ENCODE results near the gene MARCHF5. TPM values are rescaled to one million over a fixed set of nuclear protein-coding genes. Genes with fewer than 3 reads are reported as not detected.

Gene MARCHF5, protein sequence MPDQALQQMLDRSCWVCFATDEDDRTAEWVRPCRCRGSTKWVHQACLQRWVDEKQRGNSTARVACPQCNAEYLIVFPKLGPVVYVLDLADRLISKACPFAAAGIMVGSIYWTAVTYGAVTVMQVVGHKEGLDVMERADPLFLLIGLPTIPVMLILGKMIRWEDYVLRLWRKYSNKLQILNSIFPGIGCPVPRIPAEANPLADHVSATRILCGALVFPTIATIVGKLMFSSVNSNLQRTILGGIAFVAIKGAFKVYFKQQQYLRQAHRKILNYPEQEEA
- 24.8 TPM for total RNA-seq

DNA sequence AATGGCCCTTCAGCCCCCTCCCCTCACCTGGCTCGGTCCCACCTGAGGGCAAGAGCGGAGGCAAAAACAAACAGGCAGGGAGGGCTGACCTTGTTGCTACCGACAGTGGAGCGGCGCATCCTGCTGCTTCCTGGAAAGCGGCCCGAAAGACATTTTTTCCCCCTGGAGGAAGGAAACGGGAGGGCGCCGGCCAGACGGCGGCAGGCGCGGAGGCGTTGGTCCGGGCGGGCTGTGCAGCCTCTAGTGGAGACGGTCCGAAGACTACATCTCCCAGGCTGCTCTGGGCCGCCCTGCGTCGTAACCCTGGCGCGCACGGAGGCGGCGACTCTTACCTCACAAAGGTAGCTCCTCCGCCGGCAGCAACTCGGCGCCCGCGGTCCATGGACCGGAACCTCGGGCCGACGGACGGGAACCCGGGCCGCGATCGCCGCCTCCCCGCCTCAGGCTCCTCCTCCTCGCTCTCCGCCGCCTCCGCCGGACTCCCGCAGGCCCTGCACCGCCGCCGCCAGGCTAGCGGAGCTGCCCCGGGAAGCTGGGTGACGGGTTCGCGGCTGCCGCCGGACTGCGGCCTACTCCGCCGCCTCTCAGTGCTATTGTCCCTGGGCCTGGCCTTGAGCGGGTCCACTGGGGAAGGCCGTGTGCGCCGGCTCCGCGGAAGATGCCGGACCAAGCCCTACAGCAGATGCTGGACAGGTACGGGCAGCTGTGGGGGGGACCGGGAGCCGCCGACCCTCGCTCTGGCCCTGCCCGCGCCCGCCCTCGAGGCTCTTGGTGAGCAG, at the start of gene MARCHF5, which contains the start of gene CPEB3:
Gene MARCHF5 (plus strand): TSS at position 331 of the 779 bp plus-strand sequence. CDS start 328 bp downstream, at position 659.
Gene CPEB3 (minus strand): TSS at position 242 of the 779 bp plus-strand sequence. CDS start 50,728 bp downstream, outside the sequence.
- DNase-seq = peak; percentile 93

DNA sequence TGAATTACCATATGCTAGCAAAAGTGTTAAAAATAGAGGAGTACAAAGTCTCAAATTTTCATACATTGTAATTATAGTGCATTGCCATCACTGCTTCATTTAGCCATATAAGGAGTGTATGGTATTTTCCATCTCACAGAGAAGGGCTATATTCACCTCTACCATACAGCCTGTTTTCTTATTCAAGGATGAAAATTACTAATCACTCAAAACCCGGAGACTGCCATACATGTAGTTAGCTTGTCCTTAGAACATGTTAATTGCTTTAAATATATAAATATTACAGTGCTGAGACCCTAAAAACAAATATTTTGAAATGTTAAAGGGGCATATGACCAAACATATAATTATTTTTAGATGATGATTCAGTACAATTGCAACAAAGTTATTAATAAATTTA, 49.5 kb upstream of the MARCHF5 start:
- DNase-seq = no peak

DNA sequence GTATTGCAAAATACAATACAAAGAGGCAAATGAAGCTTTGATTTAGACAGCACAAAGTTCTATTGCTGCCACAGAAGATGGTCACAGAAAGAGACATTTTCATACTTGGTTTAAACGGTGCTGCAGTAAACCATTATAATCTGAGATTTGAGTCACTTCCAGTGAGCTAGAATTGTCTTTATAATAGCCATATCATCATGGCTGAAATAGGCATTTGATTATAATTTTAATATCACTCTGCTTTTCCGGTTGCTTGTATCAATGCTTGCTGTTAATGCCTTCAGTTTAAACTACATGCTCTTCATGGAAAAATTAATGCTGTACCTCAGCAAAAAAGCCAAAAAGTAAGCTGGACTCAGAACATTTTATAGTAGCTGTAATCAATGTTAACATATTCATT, 48.6 kb upstream of the MARCHF5 start:
- no peak for DNase-seq

DNA sequence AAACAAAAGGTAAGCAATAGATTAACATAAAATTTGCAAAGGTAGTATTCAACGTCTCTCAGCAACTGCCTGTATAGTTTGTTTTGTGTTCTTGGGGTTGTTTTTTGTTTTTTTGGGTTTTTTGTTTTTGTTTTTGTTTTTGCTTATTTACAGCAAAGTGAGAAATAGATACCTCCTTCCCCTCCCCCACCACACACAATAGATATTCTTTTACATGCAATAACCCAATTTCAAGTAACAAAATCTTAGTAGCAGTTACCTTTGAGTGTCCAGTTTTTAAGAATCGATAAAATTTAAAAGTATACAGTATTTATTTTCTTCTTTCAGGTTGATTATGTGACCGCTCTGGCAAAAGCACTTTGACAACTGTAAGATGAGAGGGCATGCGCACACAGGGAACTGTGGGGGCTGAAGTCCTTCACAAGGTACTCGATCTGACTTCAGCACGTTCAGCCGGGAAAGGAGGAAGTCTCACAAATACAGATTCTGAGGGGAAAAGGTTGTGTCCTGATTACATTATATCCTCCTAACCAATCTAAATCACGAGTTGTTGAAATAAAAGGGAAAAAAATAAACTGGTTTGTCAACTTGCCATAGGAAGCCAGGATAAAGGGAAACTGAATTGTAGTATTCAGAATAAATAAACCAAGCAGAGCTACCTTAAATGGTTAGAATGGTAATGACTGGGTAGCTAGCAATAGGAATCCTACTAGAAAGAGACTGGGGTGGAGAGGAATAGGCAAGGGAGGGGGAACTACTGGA, 47.9 kb upstream of the MARCHF5 start:
- DNase-seq = peak; percentile 41

DNA sequence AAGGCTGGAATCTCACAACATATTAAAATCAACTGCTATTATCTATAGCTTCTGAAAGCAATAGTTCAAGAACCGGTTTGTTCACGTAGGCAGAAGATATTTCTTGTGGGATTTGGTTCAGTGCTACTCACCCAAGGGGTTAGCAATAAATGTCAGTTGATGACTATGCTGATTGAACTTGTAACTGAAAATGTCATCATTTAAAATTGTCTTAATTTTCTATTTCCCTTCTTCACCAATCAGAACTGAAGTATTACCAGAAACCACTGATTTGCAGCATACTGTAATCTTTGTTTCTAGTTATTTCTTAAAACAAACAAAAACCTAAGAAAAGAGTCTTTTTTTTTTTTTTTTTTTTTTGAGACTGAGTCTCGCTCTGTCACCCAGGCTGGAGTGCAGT, 46.2 kb upstream of the MARCHF5 start:
- no peak for DNase-seq

DNA sequence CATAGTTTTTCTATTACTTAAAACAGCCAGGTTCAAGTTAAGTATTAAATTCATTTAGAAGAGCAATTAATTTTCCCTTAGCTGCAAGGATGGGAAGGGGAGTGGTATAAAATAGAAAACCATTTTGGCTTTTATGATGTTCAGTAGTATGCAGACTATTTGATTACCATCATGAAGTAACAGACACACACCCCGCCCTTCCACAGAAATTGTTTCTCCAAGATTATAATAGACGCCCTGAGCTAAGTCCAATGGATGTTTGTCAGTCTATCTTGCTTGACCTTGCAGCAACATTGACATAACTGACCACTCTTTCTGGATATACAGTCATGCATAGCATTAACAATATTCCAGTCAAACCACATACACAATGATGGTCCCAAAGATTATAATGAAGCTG, 42.4 kb upstream of the MARCHF5 start:
- no peak for DNase-seq

DNA sequence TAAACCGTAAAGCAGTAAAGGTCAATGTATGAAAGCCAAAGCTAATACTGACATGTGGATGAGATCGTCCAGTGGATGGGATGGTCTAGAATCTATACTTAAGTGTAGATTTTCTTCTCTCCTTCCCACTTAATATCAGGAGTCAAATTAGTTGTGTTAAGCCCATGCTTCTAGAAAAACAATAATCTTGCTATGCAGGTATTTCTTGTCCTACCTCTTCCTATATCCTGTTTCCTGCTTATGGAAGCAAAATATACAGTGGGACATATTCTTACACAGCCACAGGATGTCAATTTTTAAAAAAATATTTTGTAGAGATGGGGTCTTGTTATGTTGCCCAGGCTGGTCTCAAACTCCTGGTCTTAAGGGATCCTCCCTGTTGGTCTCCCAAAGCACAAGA, 27.6 kb upstream of the MARCHF5 start:
- no peak for DNase-seq

DNA sequence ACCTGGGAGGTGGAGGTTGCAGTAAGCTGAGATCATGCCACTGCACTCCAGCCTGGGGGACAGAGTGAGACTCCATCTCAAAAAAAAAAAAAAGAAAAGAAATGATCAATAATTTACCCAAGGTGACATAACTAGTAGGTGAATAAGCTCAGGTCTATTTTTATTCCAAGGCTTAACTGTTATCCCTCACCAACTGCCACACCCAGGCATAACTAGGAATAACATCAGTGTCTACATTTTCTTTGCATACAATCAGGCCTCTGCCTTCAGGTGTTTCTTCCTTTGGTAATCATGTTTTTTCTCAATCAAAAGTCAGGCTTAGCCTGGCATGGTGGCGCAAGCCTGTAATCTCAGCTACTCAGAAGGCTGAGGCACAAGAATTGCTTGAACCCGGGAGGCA, 26.7 kb upstream of the MARCHF5 start:
- DNase-seq = no peak

DNA sequence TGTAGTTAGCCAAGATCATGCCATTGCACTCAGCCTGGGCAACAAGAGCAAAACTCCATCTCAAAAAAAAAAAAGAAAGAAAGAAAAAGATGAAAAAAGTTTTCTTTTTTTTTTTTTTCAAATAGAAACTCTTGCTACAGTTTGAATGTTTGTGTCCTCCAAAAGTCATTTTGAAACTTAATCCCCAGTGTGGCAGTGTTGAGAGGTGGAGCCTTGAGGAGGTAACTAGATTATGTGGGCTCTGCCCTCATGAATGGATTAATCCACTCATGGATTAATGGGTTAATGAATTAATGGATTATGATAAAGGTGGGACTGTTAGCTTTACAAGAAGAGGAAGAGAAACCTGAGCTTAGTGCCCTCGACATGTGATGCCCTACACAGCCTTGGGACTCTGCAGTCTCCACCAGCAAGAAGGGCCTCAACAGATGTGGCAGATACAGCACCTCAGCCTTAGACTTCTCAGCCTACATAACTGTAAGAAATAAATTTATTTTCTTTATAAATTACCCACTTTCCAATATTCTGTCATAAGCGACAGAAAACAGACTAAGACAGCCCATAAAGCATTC, 25.2 kb upstream of the MARCHF5 start:
- DNase-seq = no peak

DNA sequence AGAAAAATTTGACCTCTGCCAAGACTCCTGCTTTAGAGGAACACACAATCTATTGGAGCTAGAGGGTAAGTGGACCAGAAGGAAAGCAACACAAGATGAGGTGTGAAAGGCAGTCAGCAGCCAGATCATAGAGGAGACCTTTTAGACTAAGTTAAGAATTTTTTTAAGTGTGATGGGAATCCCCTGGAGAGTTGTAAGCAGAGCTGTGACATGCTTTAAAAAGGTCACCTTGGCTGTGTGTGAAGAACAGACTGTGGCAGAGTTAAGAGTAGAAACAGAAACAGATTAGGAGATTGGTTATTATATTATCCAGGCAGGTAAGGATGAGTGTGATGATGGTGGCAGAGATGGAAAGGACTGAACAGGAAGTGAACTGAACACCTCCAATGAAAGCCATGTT, 23.6 kb upstream of the MARCHF5 start:
- DNase-seq = no peak

DNA sequence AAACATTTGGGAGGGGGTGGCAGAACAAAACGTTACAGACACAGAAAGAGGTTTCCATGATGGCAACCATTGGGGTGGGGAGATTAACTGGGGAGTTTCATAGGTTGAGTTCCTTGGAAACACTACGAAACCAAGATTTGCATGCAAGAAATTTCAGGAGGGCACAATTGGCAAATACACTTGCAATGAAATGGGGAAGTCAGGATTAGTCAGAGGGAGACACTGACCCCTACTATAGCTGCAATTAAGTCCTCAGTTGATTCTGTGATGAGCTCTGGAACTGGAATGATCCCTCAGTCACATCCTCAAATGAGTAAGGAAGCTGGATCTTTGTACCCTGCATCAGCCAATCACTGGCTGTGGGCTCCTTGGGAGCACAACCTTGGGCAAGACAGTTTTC, 22.2 kb upstream of the MARCHF5 start:
- DNase-seq = no peak

DNA sequence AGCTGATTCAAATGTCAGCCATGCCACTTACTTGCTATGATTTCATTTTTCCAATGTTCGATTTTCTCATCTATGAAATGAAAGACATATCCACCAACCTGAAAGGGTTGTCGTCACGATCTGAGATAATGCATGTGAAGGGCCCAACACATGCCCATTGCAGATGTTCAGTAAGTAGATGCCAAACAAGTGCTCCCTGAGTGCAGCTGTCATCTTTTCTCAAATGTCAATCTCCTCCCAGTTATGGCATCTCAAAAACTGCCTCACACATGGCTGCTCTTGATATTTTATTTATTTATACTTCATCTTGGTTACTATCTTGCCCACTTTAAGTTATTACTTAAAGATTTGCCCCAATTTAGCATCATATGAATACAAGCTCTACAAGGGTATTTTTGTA, 16.9 kb upstream of the MARCHF5 start:
- DNase-seq = no peak

DNA sequence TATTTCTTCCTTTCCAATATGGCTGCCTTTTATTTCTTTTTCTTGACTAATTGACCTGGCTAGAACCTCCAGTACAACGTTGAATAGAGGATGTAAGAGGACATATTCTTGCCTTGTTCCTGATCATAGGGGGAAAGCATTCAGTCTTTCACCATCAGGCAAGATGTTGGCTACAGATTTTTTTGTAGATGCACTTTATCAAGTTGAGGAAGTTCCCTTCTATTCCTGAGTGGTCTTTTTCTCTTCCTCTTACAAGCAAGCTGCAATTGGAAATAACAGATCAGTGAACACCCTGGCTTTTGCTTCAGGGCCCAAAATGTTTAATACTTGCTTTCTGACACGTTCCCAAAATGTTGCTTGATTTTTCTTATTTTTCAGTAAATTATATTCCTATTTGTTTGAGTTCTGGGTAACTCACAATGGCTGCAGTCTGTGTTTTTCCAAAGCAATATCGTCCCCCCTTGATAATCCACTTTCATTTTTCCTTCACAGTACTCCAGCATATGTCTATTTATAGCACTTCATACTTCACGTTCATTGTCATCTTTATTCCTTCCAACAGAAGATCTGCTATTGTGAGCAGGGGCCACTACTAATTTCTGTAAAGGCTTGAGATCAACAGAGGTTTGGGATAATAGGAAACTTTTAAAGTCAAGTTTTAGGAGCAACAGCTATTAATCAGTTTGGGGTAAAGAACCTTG, 11.8 kb upstream of the MARCHF5 start:
- DNase-seq = no peak

DNA sequence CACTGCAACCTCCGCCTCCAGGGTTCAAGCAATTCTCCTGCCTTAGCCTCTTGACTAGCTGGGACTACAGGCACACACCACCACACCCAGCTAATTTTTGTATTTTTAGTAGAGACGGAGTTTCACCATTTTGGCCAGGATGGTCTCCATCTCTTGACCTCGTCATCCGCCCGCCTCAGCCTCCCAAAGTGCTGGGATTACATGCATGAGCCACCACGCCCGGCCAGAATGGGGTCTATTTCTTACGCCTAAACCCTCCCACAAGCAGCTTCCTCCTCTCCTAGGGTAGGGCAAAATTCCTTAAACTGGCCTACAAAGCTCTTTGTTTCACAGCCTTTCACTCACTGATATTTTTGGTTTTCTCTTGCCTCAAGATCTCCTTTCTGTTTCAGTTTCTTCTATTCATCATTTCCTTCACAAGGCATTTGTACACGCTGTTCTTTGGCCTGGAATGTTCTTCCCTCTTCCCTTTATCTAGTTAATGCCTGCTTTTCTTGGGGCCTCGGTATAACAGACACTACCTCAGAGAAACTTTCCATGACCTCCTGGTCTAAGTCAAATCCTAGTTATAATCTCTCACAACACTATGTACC, 6.8 kb upstream of the MARCHF5 start:
- DNase-seq = no peak

DNA sequence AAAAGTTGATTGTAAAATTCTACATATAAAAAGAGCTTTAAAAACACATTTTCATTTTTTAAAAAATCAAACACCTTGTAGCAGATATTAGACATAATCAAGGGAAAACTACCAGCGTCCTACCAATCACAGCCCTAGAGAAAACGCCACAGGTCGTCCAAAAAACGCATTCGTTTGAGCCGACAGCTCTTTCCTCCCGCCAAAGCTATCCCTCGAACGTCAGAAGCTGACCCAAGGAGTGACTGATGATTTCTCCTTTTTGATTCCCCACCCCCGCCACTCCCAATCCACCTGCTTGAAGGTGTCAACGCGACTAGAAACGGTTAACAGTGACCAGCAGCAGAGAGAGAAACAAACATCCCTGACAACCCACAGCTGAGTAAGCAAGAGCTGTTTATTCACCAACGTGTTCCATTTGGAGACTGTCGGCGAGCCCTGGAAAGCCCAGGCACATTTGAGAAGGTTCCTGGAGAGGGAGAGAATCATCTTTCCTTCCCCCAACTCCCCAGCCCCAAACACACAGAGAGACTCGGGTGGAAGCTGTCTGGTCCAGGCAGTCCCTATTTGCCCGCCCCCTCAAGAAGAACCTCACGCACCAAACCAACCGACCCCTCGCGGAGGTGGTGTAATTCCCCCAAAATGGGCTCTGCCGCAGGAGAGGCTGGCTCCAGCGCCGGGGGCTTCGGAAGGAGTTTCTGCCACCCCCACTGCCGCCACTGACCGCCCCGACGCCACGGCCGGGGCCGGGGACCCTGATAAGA, 711 bp upstream of the MARCHF5 start:
- peak; percentile 69 for DNase-seq

DNA sequence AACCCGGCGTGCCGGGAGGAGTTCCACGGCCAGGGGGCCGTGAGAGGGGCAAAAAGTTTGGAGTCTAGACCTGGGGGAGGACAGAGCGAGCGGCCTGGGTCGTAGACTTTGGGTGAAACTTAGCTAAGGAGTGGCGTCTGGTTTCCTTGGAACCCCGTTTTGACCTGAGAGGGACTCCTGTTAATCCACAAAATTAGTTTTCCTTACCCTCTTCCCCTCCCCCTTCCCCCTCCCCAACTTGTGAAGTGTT, 574 bp downstream of the MARCHF5 start:
- DNase-seq = no peak

DNA sequence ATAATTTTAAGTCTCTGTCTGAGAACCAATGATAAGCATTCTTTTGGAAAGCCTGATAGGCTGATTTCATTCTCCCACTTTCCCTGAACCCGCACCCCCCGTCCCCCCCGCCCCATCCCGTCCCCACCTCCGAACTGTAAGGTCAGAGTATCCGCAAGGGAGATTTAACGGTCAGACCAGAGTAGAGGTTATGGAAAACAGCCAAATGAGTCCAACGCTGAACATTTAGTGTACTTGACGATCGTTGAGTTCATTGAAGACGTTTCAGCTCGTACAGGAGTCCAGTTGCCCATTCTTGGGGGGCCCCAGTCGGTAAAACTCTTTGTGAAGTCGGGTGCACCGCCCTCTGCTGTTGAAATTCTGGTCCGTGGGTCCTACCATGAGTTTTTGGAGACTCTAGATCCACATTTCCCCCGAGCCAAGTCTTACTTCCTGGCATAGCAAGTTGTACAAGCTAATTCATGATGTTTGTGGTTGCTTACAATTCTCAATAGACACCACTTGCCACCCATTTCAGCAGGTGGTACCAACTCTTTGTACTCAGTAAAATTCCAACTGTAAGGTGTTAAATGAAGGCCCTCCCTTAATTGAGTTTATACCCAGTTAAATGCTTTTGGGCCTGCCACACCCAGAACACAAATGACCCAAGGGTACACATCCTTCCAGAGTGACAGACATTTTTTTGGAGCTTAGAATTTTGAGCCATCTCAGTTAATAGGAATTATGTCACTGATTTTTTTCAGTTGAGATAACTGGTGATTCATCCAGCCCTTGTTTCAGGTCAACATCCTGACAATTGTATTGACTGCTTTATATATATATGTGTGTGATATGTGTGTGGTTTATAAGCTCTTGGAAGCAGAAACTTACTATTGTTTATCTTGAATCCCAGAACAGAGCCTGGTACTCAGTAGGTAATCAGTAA, 1.2 kb downstream of the MARCHF5 start:
- peak; percentile 6 for DNase-seq

DNA sequence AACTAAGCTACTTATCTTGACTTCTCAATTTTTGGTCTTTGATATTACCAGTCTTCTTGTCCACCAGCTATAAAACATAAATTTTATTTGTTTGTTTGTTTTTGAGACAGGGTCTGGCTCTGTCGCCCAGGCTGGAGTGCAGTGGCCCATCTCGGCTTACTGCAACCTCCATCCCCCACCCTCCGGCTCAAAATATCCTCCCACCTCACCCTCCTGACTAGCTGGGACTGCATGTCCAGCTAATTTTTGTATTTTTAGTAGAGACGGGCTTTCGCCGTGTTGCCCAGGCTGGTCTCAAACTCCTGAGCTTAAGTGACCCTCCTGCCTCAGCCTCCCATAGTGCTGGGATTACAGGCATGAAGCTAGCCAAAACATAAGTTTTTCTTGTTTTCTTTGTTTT, 7.5 kb downstream of the MARCHF5 start:
- no peak for DNase-seq

DNA sequence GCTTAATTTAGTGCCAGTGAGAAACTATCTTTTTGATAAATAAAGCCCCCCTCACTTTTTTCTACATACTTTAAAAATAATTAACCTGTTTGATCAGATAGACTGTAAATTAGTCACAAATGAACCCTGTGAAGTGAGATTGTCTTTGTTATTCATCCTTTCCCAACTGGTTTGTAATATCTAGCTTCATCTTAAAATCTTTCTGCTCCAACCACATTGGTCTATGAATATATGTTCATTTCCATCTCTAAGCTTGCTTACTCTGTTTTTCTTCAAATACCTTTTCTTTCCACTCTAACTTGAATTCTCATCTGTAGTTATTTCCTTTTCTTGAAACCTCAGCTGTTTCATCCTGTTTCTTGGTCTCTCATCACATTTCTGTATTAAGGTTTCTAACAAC, 12.1 kb downstream of the MARCHF5 start:
- no peak for DNase-seq

DNA sequence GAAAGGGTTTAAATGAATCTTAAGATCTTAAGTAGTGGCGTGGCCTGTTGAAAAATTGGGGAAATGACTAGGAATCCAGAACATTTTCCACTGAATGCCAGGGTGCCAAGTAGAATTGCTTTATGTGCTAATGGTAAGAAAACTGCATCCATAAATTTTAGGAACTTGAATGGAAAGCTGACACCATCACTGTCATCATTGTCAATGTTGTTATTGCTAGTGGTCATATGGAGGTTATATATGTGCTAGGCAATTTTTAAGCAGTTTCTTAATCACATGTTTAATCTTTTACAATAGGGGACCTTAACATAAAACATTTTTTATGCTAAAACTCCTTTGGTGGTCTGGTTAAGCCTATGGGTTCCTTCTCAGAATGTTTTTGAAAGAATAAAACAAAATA, 13.1 kb downstream of the MARCHF5 start:
- no peak for DNase-seq
